Measurements from ENCODE around the gene ACTMAP. TPM values are rescaled to one million over a fixed set of nuclear protein-coding genes. Genes with fewer than 3 reads are reported as not detected.
"Not testable (repeated sequence)": the region's sequence is repeated elsewhere in the genome, so short reads cannot be mapped to it uniquely, and the experiment has no call there.

ACTMAP gene
- total RNA-seq, 1 experiment from 2014 or later = 1.6 TPM

- no peak for DNase-seq (ENCODE audit: extremely low read depth, low read depth)
Measured at GRCh38 chr19:40745402-40745780, 4.9 kb downstream of the ACTMAP start.

GRCh38 chr19:40744554-40745401, 5.5 kb downstream of the ACTMAP start:
- no peak for DNase-seq (ENCODE audit: extremely low read depth, low read depth)

- DNase-seq (ENCODE audit: extremely low read depth, low read depth) = no peak
Measured at GRCh38 chr19:40743926-40744325, 6.4 kb downstream of the ACTMAP start.

GRCh38 chr19:40742886-40743285, 7.4 kb downstream of the ACTMAP start:
- no peak for DNase-seq (ENCODE audit: extremely low read depth, low read depth)

- no peak for DNase-seq (ENCODE audit: extremely low read depth, low read depth)
Measured at GRCh38 chr19:40742477-40742876, 7.8 kb downstream of the ACTMAP start.

- DNase-seq (ENCODE audit: extremely low read depth, low read depth) = no peak
Measured at GRCh38 chr19:40741527-40742390, 8.5 kb downstream of the ACTMAP start.

GRCh38 chr19:40740747-40741146, 9.5 kb downstream of the ACTMAP start:
- DNase-seq (ENCODE audit: extremely low read depth, low read depth) = no peak

GRCh38 chr19:40739871-40740703, 10.2 kb downstream of the ACTMAP start:
- no peak for DNase-seq (ENCODE audit: extremely low read depth, low read depth)

- no peak for DNase-seq (ENCODE audit: extremely low read depth, low read depth)
Measured at GRCh38 chr19:40739030-40739839, 11.0 kb downstream of the ACTMAP start.

- DNase-seq (ENCODE audit: extremely low read depth, low read depth) = no peak
Measured at GRCh38 chr19:40737102-40737644, 13.1 kb downstream of the ACTMAP start.

GRCh38 chr19:40736661-40737060, 13.6 kb downstream of the ACTMAP start:
- DNase-seq (ENCODE audit: extremely low read depth, low read depth) = no peak

GRCh38 chr19:40735013-40735771, 15.1 kb downstream of the ACTMAP start:
- no peak for DNase-seq (ENCODE audit: extremely low read depth, low read depth)

GRCh38 chr19:40733149-40733548, 17.1 kb downstream of the ACTMAP start:
- DNase-seq (ENCODE audit: extremely low read depth, low read depth) = no peak

GRCh38 chr19:40732304-40732703, 18.0 kb downstream of the ACTMAP start:
- not testable (repeated sequence) for DNase-seq (ENCODE audit: extremely low read depth, low read depth)

GRCh38 chr19:40730065-40730464, 20.2 kb downstream of the ACTMAP start:
- DNase-seq (ENCODE audit: extremely low read depth, low read depth) = not testable (repeated sequence)

GRCh38 chr19:40726279-40726678, 24.0 kb downstream of the ACTMAP start:
- no peak for DNase-seq (ENCODE audit: extremely low read depth, low read depth)

- DNase-seq (ENCODE audit: extremely low read depth, low read depth) = no peak
Measured at GRCh38 chr19:40724855-40725254, 25.4 kb downstream of the ACTMAP start.

GRCh38 chr19:40724315-40724714, 26.0 kb downstream of the ACTMAP start:
- no peak for DNase-seq (ENCODE audit: extremely low read depth, low read depth)
